K562 (cell line): Measurements from ENCODE around the gene CLDN14.

Experiments
- CTCF ChIP-seq, 3 experiments: IDR thresholded peaks in 2 of 3; conservative IDR thresholded peaks in 1 of 3; 2 replicates each; pipeline ENCODE4 v1.5.1; 2011 to 2012; ENCODE audit warnings: low read length in 3 of 3, mild to moderate bottlenecking in 3 of 3, control low read depth in 2 of 3, improper control_type of control experiment in 1 of 3, inconsistent platforms in 1 of 3, low read depth in 1 of 3, mixed read lengths in 1 of 3, moderate library complexity in 1 of 3; ENCODE audit not compliant: insufficient read depth in 2 of 3
- HNRNPH1 ChIP-seq: fragments of 200-400 bp; formaldehyde crosslinking; optimal IDR thresholded peaks from 2 replicates; pipeline ENCODE3; 2017; ENCODE audit warnings: low read depth, mild to moderate bottlenecking, low read length, moderate library complexity
- KDM5B ChIP-seq: fragments of 200-600 bp; sonication (generic); IDR thresholded peaks from 2 replicates; pipeline ENCODE4 v1.6.1; 2012; ENCODE audit warnings: low read depth, mild to moderate bottlenecking, moderate library complexity, low read length, control low read depth, inconsistent platforms; ENCODE audit not compliant: insufficient replicate concordance
- MXI1 ChIP-seq: IDR thresholded peaks from 2 replicates; pipeline ENCODE4 v1.6.1; 2011; ENCODE audit warnings: low read depth, mild to moderate bottlenecking, improper control_type of control experiment, low read length
- NFE2 ChIP-seq: IDR thresholded peaks from 2 replicates; pipeline ENCODE4 v1.6.1; 2014; ENCODE audit warnings: antibody characterized with exemption, low read depth
- TEAD4 ChIP-seq, 2 experiments: sonication (generic) in 1 of 2; formaldehyde crosslinking in 1 of 2; IDR thresholded peaks; 2 replicates each; pipeline versions ENCODE4 v1.6.1 to v1.8.0; 2012 to 2022; ENCODE audit warnings: borderline replicate concordance in 1 of 2, inconsistent platforms in 1 of 2, low read length in 1 of 2, mild to moderate bottlenecking in 1 of 2, missing genetic modification reagents in 1 of 2

DNA sequence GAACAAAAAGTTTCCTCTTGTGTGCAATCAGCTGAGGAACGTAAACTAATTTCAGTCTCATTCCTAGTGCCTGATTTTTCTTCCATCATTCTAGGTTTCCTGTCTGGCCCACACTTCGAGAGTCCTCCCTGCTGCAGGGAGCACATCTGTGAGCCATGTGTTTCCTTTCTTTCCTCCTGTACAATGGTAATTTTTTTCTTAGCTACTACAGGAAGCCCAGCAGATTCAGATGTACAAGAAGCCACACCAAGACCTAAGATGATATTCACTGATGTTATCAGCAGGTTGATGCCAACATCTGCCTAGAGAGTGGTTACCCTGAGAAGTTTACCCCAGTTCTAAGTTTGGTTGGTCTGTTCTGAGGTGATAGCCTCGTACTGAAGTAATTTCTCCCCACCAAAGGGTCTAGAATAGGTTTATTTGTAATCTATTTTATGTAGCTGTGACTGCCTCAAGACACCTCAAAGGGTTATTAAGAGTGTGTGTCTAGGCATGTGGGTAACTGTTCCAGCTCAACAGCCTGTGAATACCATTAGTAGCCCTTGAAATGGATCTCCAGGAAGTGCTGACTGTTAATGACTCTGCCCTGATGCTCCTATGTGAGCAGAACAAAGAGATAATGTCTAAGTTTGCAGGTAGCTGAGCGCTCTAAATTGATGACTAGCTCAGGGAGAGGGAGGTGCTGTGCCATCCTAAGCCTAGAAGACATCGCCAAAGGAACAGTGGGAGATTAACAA, 31.7 kb upstream of the CLDN14 start:
- no peak for TF ChIP-seq CTCF (IDR thresholded peaks at IDR 0.05 in 2 of 3, conservative IDR thresholded peaks at IDR 0.05 in 1 of 3; ENCODE audit: insufficient read depth in 2 of 3, low read depth in 1 of 3, low read length in 3 of 3)
- no peak for TF ChIP-seq TEAD4 (IDR thresholded peaks at IDR 0.05; ENCODE audit: low read length)
- TF ChIP-seq TEAD4 (CRISPR knock-in tag; IDR thresholded peaks at IDR 0.05; ENCODE audit: borderline replicate concordance) = no peak
- TF ChIP-seq KDM5B = no peak
- no peak for TF ChIP-seq HNRNPH1
- TF ChIP-seq MXI1 = no peak
- no peak for TF ChIP-seq NFE2
